ENCODE measurements around the gene MMP14.
"Not testable (repeated sequence)": the region's sequence is repeated elsewhere in the genome, so short reads cannot be mapped to it uniquely, and the experiment has no call there.

The MMP14 gene

DNA sequence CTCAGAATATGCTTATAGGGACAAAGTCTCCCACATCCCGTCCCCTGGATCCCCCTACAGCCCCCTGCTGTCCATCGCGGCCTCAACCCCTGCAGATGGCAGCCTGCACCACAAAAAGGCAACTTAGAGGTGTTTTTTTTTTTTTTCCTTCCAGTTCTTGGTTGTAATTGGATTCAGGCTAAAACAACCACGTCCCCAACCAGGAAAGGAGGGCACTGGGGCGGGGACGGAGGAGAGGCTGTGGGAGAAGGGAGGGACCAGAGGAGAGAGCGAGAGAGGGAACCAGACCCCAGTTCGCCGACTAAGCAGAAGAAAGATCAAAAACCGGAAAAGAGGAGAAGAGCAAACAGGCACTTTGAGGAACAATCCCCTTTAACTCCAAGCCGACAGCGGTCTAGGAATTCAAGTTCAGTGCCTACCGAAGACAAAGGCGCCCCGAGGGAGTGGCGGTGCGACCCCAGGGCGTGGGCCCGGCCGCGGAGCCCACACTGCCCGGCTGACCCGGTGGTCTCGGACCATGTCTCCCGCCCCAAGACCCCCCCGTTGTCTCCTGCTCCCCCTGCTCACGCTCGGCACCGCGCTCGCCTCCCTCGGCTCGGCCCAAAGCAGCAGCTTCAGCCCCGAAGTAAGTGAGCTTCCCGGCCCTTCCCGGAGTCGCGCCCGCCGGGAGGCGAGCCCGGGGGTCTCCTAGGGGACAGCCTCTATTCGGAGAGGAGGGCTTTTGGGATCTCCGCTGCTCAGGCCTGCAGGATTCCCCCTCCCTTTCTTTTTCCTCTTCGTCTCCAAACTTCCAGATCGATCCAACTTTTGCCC is at the start of gene MMP14:
TSS of gene MMP14 (plus strand) at position 285 of the 813 bp plus-strand sequence. CDS start at position 518, 233 bp downstream.
- DNase-seq (ENCODE audit: low read depth in 2 of 2) = no peak

- DNase-seq (ENCODE audit: low read depth in 2 of 2) = no peak
Measured at GRCh38 chr14:22786685-22787084, 49.7 kb upstream of the MMP14 start.

DNA sequence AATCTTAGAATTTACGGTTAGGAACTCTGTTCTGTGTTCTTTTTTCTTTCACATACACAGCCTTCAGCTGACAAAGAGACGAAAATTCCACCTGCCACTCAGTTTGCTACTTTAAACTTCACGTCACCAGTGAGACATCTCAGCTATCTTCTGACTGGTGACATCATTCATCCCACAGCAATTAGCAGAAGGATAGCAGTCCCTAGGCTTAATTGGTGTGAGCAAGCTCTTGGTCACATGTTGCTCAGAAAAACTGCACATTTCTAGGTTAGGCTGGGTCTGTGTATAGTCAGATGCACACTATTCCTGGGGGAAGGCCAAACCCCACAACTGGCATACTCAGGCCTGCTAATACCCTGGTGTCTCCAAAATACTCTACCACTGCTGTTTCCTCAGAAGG is 45.1 kb upstream of the MMP14 start:
- no peak for DNase-seq (ENCODE audit: low read depth in 2 of 2)

DNA sequence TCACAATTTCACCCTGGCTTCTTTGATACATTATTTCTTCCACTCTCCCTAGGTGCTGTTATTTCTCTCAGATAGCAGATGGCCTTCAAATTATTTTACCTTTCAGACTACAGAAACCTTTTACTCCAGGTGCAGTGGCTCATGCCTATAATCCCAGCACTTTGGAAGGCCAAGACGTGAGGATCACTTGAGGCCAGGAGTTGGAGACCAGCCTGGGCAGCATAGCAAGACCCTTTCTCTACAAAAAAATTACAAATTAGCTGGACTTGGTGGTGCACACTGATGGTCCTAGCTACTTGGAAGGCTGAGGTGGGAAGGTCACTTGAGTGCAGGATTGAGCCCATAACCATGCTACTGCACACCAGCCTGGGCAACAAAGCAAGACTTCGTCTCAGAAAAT is 44.2 kb upstream of the MMP14 start:
- no peak for DNase-seq (ENCODE audit: low read depth in 2 of 2)

GRCh38 chr14:22793550-22793949 is 42.8 kb upstream of the MMP14 start:
- DNase-seq (ENCODE audit: low read depth in 2 of 2) = not testable (repeated sequence)

DNA sequence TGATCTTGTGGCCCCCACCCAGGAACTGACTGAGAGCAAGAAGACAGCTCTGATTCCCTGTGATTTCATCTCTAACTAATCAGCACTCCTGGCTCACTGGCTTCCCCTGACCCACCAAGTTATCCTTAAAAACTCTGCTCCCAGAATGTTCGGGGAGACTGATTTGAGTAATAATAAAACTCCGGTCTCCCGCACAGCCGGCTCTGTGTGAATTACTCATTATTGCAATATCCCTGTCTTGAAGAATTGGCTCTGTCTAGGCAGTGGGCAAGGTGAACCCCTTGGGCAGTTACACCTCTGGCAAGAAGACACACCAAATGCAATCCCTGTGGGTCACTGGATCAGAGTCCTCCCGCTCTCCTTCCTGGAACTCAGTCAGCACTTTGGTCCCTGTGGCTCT is 42.4 kb upstream of the MMP14 start:
- DNase-seq (ENCODE audit: low read depth in 2 of 2) = no peak

DNA sequence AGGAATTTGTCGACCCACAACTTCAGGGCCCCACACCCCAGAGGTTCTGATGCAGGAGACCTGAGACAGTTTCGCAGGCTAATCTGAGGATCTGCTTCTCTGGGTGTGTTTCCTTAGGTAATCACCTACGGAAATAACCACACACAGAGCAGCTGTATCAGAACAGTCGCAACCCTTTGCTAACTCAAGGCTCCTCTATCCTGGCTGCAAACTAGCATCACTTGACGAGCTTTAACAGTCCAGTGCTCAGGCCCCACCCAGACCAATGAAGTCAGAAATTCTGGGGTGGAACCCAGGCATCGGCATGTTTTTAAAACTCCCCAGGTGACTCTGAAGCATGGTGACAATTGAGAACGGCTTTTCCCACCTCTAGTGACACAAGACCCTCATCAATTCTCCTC is 41.8 kb upstream of the MMP14 start:
- no peak for DNase-seq (ENCODE audit: low read depth in 2 of 2)

DNA sequence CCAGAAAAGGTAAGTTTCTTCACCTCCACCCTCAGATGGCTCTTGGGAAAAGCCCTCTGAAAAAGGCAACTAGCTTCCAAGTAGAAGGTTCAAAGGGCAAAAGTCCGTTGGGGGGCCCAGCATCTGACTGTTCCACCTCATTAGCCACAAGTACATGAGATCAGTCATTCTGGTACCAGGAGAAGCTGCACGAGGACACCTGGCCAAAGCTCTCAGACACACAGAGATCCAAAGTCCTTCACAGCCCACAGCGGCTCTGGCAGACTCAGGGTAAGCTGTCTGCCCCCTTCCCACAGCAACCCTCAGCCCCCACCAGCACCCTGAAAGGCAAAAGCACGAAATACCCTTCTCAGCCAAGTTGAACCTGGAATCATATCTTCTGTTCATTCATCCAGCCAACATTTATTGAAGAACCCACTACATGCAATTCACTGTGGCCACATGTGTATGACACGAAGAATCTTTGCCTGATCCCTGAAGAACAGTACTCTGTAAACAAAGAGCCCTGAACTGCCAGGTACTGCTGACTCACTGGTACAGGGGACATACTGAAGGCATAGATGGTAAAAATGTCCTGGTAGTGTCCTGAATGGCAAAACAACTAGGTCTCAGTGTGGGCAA is 40.2 kb upstream of the MMP14 start:
- no peak for DNase-seq (ENCODE audit: low read depth in 2 of 2)

- DNase-seq (ENCODE audit: low read depth in 2 of 2) = no peak
Measured at GRCh38 chr14:22797017-22797917, 39.1 kb upstream of the MMP14 start.

DNA sequence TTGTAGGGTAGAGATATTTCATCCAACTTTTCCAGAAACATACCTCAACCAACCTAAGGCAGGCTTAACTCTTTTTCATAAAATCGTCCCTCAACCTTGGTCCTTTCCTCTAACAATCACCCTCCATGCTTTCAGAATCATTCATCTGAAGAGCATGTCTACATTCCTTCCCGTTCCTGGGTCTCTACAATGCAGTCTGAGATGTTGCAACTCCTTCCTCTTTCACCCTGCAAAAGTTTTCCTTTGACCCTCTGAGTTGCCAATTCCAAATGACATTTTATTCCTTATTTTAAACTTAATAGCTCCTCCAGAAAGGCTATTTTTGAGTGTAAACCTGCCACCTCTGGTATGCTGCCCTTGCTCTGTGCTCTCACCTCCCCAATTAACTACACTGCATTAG is 37.9 kb upstream of the MMP14 start:
- DNase-seq (ENCODE audit: low read depth in 2 of 2) = no peak

DNA sequence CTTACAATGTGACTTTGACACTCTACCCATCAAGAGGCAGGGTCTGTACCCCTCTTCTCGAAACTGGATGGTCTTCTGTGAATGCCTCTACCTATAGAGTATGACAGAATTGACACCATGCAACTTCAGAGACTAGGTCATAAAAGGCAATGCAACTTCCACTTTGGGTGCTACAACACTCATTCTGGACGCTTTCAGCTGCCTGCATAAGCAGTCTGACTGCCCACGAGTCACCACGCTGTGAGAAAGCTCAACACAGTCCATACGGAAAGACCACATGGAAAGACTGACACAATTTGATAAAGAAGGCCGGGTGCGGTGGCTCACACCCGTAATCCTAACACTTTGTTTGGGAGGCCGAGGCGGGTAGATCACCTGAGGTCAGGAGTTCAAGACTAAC is 36.0 kb upstream of the MMP14 start:
- DNase-seq (ENCODE audit: low read depth in 2 of 2) = no peak

DNA sequence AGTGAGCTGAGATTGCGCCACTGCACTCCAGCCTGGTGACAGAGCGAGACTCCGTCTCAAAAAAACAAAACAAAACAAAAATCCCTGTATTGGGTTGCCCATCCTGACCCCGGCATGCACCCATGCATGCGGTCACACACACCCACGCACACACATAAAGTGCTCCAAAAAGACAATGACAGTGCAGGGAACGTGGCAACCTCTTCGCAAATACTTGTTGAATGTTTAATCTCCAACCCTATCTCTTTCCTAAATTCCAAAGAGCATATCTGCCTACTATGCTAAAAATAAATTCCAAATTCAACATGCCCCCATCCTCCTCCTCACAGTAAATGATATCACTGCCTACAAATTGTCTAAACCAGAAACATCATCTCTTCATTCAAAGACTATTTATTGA is 34.7 kb upstream of the MMP14 start:
- no peak for DNase-seq (ENCODE audit: low read depth in 2 of 2)

GRCh38 chr14:22802860-22803686 is 33.3 kb upstream of the MMP14 start:
- DNase-seq (ENCODE audit: low read depth in 2 of 2) = no peak

DNA sequence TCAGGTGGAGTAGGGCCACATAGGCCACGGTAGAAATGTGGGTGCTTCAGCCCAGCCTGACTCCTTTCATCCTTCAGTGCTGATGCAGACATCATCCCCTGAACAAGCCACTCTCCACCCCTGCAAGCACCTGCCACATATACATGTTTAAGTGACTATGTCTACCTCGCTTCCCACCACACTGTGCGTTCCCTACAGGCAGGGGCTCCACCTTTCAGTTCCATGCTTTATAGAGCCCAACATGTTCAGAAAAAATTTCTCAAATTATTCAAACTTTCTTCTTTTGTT is 32.8 kb upstream of the MMP14 start:
- DNase-seq (ENCODE audit: low read depth in 2 of 2) = no peak

DNA sequence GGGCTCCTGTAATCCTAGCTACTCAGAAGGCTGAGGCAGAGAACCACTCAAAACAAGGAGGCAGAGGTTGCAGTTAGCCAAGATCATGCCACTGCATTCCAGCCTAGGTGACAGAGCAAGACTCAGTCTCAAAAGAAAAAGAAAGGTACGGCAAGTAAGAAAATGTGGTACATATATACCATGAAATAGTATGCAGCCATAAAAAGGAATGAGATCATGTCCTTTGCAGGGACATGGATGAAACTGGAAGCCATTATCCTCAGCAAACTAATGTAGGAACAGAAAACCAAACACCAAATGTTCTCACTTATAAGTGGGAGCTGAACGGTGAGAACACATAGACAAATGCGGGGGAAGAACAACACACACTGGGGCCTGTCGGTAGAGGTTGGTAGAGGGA is 31.1 kb upstream of the MMP14 start:
- DNase-seq (ENCODE audit: low read depth in 2 of 2) = not testable (repeated sequence)

GRCh38 chr14:22807432-22808087 is 28.8 kb upstream of the MMP14 start:
- no peak for DNase-seq (ENCODE audit: low read depth in 2 of 2)

DNA sequence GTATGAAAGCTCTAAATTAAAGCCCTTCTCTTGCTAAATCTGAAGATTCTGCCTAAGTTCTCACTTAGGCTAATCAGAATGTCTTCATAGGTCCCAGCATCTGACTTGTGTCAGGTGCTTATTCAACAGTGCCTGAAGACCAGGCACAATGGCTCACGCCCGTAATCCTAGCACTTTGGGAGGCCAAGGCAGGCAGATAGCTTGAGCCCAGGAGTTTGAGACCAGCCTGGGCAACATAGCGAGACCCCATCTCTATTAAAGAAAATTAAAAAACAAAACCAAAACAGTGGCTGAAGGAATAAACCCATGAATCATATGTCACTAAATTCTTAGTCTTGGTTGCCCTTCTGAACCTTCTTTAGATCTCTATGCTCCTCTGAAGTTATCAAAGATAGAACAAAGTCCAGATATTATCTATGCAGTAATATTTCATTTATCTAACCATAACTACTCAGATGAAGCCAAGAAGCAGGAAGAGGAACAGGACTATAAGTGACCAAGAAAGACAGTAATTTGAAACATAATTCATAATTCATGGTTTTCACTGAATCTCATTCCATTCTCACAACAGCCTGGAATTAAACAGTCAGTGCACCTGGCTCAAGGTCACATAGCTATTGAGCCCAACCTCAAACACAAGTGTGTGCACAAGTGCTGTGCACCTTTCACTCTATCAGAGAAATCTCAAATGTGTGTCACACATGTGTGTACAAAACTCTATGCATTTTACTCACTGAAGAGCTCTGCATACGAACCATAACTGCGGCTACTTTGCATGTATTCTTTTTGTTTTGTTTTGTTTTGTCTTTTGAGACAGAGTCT is 27.8 kb upstream of the MMP14 start:
- no peak for DNase-seq (ENCODE audit: low read depth in 2 of 2)

DNA sequence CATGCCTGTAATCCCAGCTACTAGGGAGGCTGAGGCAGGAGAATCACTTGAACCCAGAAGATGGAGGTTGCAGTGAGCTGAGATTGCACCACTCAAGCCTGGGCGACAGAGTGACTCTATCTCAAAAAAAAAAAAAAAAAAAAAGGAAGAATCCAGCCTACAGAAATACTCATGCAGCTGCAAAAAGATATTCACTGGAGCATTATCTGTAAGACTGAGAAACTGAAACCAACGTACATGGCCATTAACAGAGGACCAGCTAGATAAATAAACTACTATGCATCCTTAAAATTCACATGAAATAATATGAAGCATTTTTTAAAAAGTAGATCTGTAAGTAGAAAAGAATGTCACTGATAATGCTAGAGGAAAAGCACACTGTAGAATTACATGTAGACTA is 24.7 kb upstream of the MMP14 start:
- no peak for DNase-seq (ENCODE audit: low read depth in 2 of 2)

- no peak for DNase-seq (ENCODE audit: low read depth in 2 of 2)
Measured at GRCh38 chr14:22812744-22813143, 23.6 kb upstream of the MMP14 start.

DNA sequence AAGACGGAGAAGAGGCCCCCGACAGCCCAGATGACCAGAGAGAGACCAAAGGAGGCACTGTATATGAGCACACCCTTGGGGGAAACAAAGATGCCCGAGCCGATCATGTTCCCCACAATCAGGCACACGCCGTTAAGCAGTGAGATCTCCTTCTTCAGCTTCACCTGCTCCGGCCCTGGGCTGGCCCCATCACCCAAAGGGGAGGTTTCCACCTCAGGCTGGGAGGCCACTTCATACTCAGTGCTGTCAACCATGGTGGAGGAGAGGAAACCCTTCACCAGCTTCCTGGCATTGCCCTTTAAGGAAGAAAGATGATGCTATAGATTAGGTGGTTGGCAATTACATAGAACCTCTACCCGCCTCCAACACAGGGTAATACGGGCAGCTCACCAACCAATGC is 23.2 kb upstream of the MMP14 start:
- no peak for DNase-seq (ENCODE audit: low read depth in 2 of 2)

Measured in activated CD8-positive, alpha-beta memory T cell treated with anti-CD3 and anti-CD28 coated beads for 4 hours (primary cell).